Transverse colon (tissue), 4 donors: ENCODE results near the gene AKAP13. TPM values are rescaled to one million over a fixed set of nuclear protein-coding genes. Genes with fewer than 3 reads are reported as not detected.

Experiments
- DNase-seq: peaks from one replicate; pipeline ENCODE4 v3.0.0-alpha.2; 2019
- H3K27ac ChIP-seq, 4 donors: fragments of 200-600 bp; sonication (generic); 2 replicates each; pipeline ENCODE4 v1.5.1; 2016 to 2018; ENCODE audit warnings: inconsistent platforms in 4 of 4
- H3K27me3 ChIP-seq: fragments of 200-600 bp; sonication (generic); 2 replicates; pipeline ENCODE4 v1.5.1; 2017; ENCODE audit warnings: inconsistent platforms
- H3K36me3 ChIP-seq, 4 donors: fragments of 200-600 bp; sonication (generic); 2 replicates each; pipeline ENCODE4 v1.5.1; 2017 to 2019; ENCODE audit warnings: inconsistent platforms in 4 of 4
- H3K4me1 ChIP-seq, 4 donors: fragments of 200-600 bp; sonication (generic); 2 replicates each; pipeline ENCODE4 v1.5.1; 2017 to 2020; ENCODE audit warnings: inconsistent platforms in 4 of 4
- H3K4me3 ChIP-seq, 4 donors: fragments of 200-600 bp; sonication (generic); 1 replicate in 1 of 4; 2 replicates in 3 of 4; pipeline versions ENCODE4 v1.5.1 to v1.6.1; 2017 to 2019; ENCODE audit warnings: inconsistent platforms in 4 of 4
- H3K9me3 ChIP-seq, 2 donors: fragments of 200-600 bp; sonication (generic); 2 replicates each; pipeline ENCODE4 v1.5.1; 2017 to 2019; ENCODE audit warnings: inconsistent platforms in 2 of 2
- CTCF ChIP-seq, 5 experiments: fragments of 200-600 bp in 3 of 5; fragments of 450-650 bp in 2 of 5; sonication (generic) in 3 of 5; IDR thresholded peaks; 1 replicate in 2 of 5; 2 replicates in 3 of 5; pipeline ENCODE4 v1.5.1; 2016 to 2017; ENCODE audit warnings: antibody characterized with exemption in 5 of 5, inconsistent platforms in 3 of 5, mild to moderate bottlenecking in 2 of 5, moderate library complexity in 1 of 5
- EP300 ChIP-seq: sonication (generic); formaldehyde crosslinking; IDR thresholded peaks from one replicate; pipeline ENCODE4 v1.6.1; 2017; ENCODE audit warnings: antibody characterized with exemption, low read depth
- POLR2A ChIP-seq: fragments of 450-650 bp; IDR thresholded peaks from one replicate; pipeline ENCODE4 v1.6.1; 2016; ENCODE audit warnings: antibody characterized with exemption, mild to moderate bottlenecking, moderate library complexity
- POLR2AphosphoS5 ChIP-seq, 3 donors: sonication (generic); formaldehyde crosslinking; IDR thresholded peaks; one replicate each; pipeline ENCODE4 v1.6.1; 2016; ENCODE audit warnings: antibody characterized with exemption in 3 of 3
- WGBS, 2 donors: methylation state at CpG; one replicate each; pipeline ENCODE4 v1.1.5; 2018; ENCODE audit warnings: low coverage in 1 of 2; 5-methylcytosine and 5-hydroxymethylcytosine counted together
- in situ Hi-C, 4 donors: fragments of 200-750 bp; cut with MboI; loops; one replicate each; pipeline versions ENCODE4 v1.15.0 to v1.15.1; 2017; ENCODE audit warnings: low sequenced_read_pairs in 3 of 4, low pct_ligation_motif_present in 1 of 4, low pct_unique_long_range_greater_than_20kb in 1 of 4
- intact Hi-C: fragments of 100-400 bp; cut with DNase I; formaldehyde crosslinking; loops from one replicate; pipeline ENCODE4 v1.15.1; 2023; ENCODE audit warnings: low total_unique reads
- total RNA-seq, 4 donors: library from RNA; depleted of rRNA; stranded (reverse); fragments of >200 nt; gene quantifications; one replicate each; pipeline ENCODE4 v1.1.0, GENCODE V29; 2016

Gene AKAP13
- total RNA-seq, 4 donors from 2014 or later = 206 to 291 (median 214) TPM

- intact Hi-C loops (no loop called here), in situ Hi-C loops (loop anchor here in 1 of 4 donors (25.0 kb wide), 1 partner anchor 101 kb away; no protein-coding TSS in a partner anchor)
- Histone ChIP-seq H3K27ac (peak overlapping the region; percentile 76 to 87 (median 82)), H3K4me3 (no peak overlapping the region), H3K9me3 (no peaks in the 10 kb centered on the region), H3K4me1 (peaks cover 6 to 80% (median 49%) of the 10 kb centered on the region in 4 donors), H3K27me3 (no peaks in the 10 kb centered on the region), H3K36me3 (no peaks in the 10 kb centered on the region)
- no peak for DNase-seq
- WGBS, 2 donors = 26 to 43% methylated on average over 3 of the region's 3 CpGs
- TF ChIP-seq POLR2A = no peak
- TF ChIP-seq EP300 = no peak
- TF ChIP-seq CTCF (IDR thresholded peaks at IDR 0.05) = no peak
Measured at GRCh38 chr15:85588677-85589076, 208.3 kb downstream of the AKAP13 start.

- no peaks in the 10 kb centered on the region for H3K9me3 ChIP-seq
- no peak for DNase-seq
- peaks cover 6 to 68% (median 39%) of the 10 kb centered on the region in 4 donors for H3K4me1 ChIP-seq
- TF ChIP-seq POLR2AphosphoS5 (IDR thresholded peaks at IDR 0.05) = peak in 1 of 3 donors; percentile 21
- no peak for TF ChIP-seq CTCF (IDR thresholded peaks at IDR 0.05)
- 43 to 62% methylated on average over 2 of the region's 2 CpGs for WGBS, 2 donors
- in situ Hi-C loops (loop anchor here in 1 of 4 donors (25.0 kb wide), 1 partner anchor 103 kb away; no protein-coding TSS in a partner anchor), intact Hi-C loops (no loop called here)
- H3K27me3 ChIP-seq = no peaks in the 10 kb centered on the region
- H3K4me3 ChIP-seq = peak overlapping the region in 1 of 4 donors; percentile 12
- peak overlapping the region; percentile 76 to 87 (median 82) for H3K27ac ChIP-seq
- no peaks in the 10 kb centered on the region for H3K36me3 ChIP-seq
Measured at GRCh38 chr15:85589851-85590250, 209.4 kb downstream of the AKAP13 start.

- Histone ChIP-seq H3K27me3 (no peaks in the 10 kb centered on the region), H3K4me1 (peaks cover 0 to 51% (median 30%) of the 10 kb centered on the region in 4 donors), H3K9me3 (no peaks in the 10 kb centered on the region), H3K36me3 (no peaks in the 10 kb centered on the region), H3K27ac (no peak overlapping the region), H3K4me3 (no peak overlapping the region)
- no peak for DNase-seq
- intact Hi-C loops = no loop called here
- 82 to 93% methylated on average over 4 of the region's 4 CpGs for WGBS, 2 donors
- TF ChIP-seq POLR2A = no peak
- TF ChIP-seq CTCF (IDR thresholded peaks at IDR 0.05) = no peak
- no peak for TF ChIP-seq EP300
- no peak for TF ChIP-seq POLR2AphosphoS5 (IDR thresholded peaks at IDR 0.05)
- in situ Hi-C loops = loop anchor here in 1 of 4 donors (25.0 kb wide), 1 partner anchor 104 kb away; no protein-coding TSS in a partner anchor
Measured at GRCh38 chr15:85591622-85592021, 211.2 kb downstream of the AKAP13 start.

GRCh38 chr15:85592148-85592547, 211.7 kb downstream of the AKAP13 start:
- H3K4me3 ChIP-seq = no peak overlapping the region
- no peaks in the 10 kb centered on the region for H3K27me3 ChIP-seq
- H3K27ac ChIP-seq = no peak overlapping the region
- WGBS, 2 donors = 48 to 61% methylated on average over 3 of the region's 3 CpGs
- DNase-seq = no peak
- intact Hi-C loops (no loop called here), in situ Hi-C loops (loop anchor here in 1 of 4 donors (25.0 kb wide), 1 partner anchor 105 kb away; no protein-coding TSS in a partner anchor)
- no peaks in the 10 kb centered on the region for H3K9me3 ChIP-seq
- peak in 1 of 5 experiments; percentile 3 for TF ChIP-seq CTCF (IDR thresholded peaks at IDR 0.05)
- no peak for TF ChIP-seq EP300
- H3K4me1 ChIP-seq = peaks cover 0 to 48% (median 27%) of the 10 kb centered on the region in 4 donors
- H3K36me3 ChIP-seq = no peaks in the 10 kb centered on the region
